H1 (cell line): ENCODE data around the gene GLTPD2. TPM values are rescaled to one million over a fixed set of nuclear protein-coding genes. Genes with fewer than 3 reads are reported as not detected.

Source experiments
- TCF12 ChIP-seq: IDR thresholded peaks from 2 replicates; pipeline ENCODE4 v1.6.1; 2011; ENCODE audit warnings: low read depth, mild to moderate bottlenecking, low read length
- polyA plus RNA-seq, 7 experiments: library from polyadenylated mRNA; depleted of rRNA in 3 of 7; stranded (reverse) in 5 of 7; unstranded in 2 of 7; fragments of >200 nt in 5 of 7; fragments of 200-250 nt in 2 of 7; gene quantifications; 1 replicate in 5 of 7; 2 replicates in 1 of 7; 4 replicates in 1 of 7; pipeline versions ENCODE4 v1.2.1 to v1.2.3, GENCODE V29; 2011 to 2013; ENCODE audit warnings: missing spikeins in 2 of 7, mixed read lengths in 2 of 7
- total RNA-seq: library from RNA; stranded (reverse); fragmentation: NEBNext Ultra II Directional; extraction: Animal tissue kit (Norgen Biotek cat#: 25700); gene quantifications from 2 replicates; pipeline ENCODE4 v1.2.1, GENCODE V29; 2021

GLTPD2 gene
- total and polyA plus RNA-seq, 2 of the 8 experiments (the other 6 are each of a cell fraction or from before 2014, with no cell fraction given), result not detected

DNA sequence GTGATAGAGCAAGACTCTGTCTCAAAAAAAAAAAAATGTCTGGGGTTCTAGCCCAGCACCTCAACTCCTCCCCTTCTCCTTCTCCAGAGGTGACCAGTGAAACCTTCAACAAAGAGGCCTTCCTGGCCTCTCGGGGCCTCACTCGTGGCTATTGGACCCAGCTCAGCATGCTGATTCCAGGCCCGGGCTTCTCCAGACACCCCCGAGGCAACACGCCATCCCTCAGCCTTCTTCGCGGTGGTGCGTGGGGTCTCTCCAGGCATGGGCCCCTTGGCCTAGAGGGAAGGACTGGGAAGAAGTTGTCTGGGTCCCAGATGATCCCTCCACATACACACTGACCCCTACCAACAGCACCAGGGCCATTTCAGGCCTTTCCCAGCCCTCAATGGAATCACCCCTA is 45.5 kb upstream of the GLTPD2 start (continued):
- TF ChIP-seq TCF12, result no peak
